ENCODE data around the gene TNFRSF19.

Gene TNFRSF19

GRCh38 chr13:23688336-23688735 is 118.1 kb downstream of the TNFRSF19 start:
- no peak overlapping the region for H3K27ac ChIP-seq (ENCODE audit: poor library complexity, severe bottlenecking)
- H3K4me3 ChIP-seq (ENCODE audit: severe bottlenecking) = no peak overlapping the region
- ATAC-seq (ENCODE audit: low read depth) (no peak), DNase-seq (ENCODE audit: low spot score) (no peak)
- H3K27me3 ChIP-seq (ENCODE audit: insufficient read depth, poor library complexity, severe bottlenecking) = no peaks in the 10 kb centered on the region
- H3K36me3 ChIP-seq (ENCODE audit: low read depth) = no peaks in the 10 kb centered on the region
- no peaks in the 10 kb centered on the region for H3K4me1 ChIP-seq (ENCODE audit: insufficient read depth, poor library complexity, severe bottlenecking)
- no peaks in the 10 kb centered on the region for H3K9me3 ChIP-seq (ENCODE audit: severe bottlenecking)
- TF ChIP-seq, protein P1, sequence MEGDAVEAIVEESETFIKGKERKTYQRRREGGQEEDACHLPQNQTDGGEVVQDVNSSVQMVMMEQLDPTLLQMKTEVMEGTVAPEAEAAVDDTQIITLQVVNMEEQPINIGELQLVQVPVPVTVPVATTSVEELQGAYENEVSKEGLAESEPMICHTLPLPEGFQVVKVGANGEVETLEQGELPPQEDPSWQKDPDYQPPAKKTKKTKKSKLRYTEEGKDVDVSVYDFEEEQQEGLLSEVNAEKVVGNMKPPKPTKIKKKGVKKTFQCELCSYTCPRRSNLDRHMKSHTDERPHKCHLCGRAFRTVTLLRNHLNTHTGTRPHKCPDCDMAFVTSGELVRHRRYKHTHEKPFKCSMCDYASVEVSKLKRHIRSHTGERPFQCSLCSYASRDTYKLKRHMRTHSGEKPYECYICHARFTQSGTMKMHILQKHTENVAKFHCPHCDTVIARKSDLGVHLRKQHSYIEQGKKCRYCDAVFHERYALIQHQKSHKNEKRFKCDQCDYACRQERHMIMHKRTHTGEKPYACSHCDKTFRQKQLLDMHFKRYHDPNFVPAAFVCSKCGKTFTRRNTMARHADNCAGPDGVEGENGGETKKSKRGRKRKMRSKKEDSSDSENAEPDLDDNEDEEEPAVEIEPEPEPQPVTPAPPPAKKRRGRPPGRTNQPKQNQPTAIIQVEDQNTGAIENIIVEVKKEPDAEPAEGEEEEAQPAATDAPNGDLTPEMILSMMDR (IDR thresholded peaks at IDR 0.05; ENCODE audit: poor library complexity, severe bottlenecking) = no peak

DNA sequence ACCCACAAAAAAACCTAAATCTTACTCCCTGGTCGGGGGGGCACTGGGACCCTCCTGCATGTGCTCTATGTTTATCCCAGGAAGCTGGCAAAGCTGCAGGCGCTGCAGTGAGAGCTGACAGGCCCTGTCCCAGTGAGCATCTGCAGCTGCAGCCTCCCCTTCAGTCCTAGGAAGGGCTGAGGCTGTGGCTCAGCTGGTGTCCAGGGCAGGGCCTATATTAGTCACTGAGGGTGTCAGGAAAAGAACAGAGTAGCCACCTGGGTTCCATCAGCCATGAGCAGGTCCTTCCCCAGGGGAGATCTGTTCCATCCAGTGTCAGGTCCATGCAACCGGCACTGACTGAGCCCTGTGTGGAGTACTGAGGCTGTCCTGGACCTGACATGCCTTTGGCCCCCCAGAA is 120.5 kb downstream of the TNFRSF19 start:
- ATAC-seq (ENCODE audit: low read depth) (no peak), DNase-seq (ENCODE audit: low spot score) (no peak)
- H3K4me1 ChIP-seq (ENCODE audit: insufficient read depth, poor library complexity, severe bottlenecking) = no peaks in the 10 kb centered on the region
- H3K27me3 ChIP-seq (ENCODE audit: insufficient read depth, poor library complexity, severe bottlenecking) = no peaks in the 10 kb centered on the region
- H3K4me3 ChIP-seq (ENCODE audit: severe bottlenecking) = no peak overlapping the region
- TF ChIP-seq, protein P1 (IDR thresholded peaks at IDR 0.05; ENCODE audit: poor library complexity, severe bottlenecking) = no peak
- no peaks in the 10 kb centered on the region for H3K9me3 ChIP-seq (ENCODE audit: severe bottlenecking)
- no peak overlapping the region for H3K27ac ChIP-seq (ENCODE audit: poor library complexity, severe bottlenecking)
- no peaks in the 10 kb centered on the region for H3K36me3 ChIP-seq (ENCODE audit: low read depth)

DNA sequence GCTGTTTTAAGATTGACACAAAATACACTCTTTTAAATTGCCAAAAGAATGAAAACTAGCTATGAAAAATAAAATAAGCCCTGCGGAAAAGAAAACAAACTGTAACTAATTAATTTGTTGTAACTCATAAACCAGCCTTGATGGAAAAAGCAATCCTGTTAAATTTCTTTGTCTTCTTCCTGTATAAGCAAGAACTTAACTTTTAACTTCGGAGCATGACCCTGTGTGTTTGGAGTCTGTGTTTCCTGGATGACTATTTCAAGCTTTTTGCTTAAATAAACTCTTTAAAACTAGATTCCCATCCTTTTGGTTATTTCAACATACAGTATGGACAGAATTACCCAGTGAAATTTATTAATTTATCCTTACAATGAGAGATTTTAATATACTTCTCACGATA is 122.6 kb downstream of the TNFRSF19 start:
- TF ChIP-seq, protein P1 (IDR thresholded peaks at IDR 0.05; ENCODE audit: poor library complexity, severe bottlenecking) = no peak
- no peak for ATAC-seq (ENCODE audit: low read depth)
- Histone ChIP-seq H3K4me3 (ENCODE audit: severe bottlenecking) (no peak overlapping the region), H3K4me1 (ENCODE audit: insufficient read depth, poor library complexity, severe bottlenecking) (no peaks in the 10 kb centered on the region), H3K27ac (ENCODE audit: poor library complexity, severe bottlenecking) (no peak overlapping the region), H3K27me3 (ENCODE audit: insufficient read depth, poor library complexity, severe bottlenecking) (no peaks in the 10 kb centered on the region), H3K9me3 (ENCODE audit: severe bottlenecking) (no peaks in the 10 kb centered on the region), H3K36me3 (ENCODE audit: low read depth) (no peaks in the 10 kb centered on the region)
- no peak for DNase-seq (ENCODE audit: low spot score)

GRCh38 chr13:23695196-23695595 is 125.0 kb downstream of the TNFRSF19 start:
- no peak overlapping the region for H3K4me3 ChIP-seq (ENCODE audit: severe bottlenecking)
- no peaks in the 10 kb centered on the region for H3K27me3 ChIP-seq (ENCODE audit: insufficient read depth, poor library complexity, severe bottlenecking)
- TF ChIP-seq, protein P1 (IDR thresholded peaks at IDR 0.05; ENCODE audit: poor library complexity, severe bottlenecking) = no peak
- H3K9me3 ChIP-seq (ENCODE audit: severe bottlenecking) = no peaks in the 10 kb centered on the region
- no peaks in the 10 kb centered on the region for H3K4me1 ChIP-seq (ENCODE audit: insufficient read depth, poor library complexity, severe bottlenecking)
- no peak for ATAC-seq (ENCODE audit: low read depth)
- H3K27ac ChIP-seq (ENCODE audit: poor library complexity, severe bottlenecking) = no peak overlapping the region
- DNase-seq (ENCODE audit: low spot score) = no peak
- no peaks in the 10 kb centered on the region for H3K36me3 ChIP-seq (ENCODE audit: low read depth)

DNA sequence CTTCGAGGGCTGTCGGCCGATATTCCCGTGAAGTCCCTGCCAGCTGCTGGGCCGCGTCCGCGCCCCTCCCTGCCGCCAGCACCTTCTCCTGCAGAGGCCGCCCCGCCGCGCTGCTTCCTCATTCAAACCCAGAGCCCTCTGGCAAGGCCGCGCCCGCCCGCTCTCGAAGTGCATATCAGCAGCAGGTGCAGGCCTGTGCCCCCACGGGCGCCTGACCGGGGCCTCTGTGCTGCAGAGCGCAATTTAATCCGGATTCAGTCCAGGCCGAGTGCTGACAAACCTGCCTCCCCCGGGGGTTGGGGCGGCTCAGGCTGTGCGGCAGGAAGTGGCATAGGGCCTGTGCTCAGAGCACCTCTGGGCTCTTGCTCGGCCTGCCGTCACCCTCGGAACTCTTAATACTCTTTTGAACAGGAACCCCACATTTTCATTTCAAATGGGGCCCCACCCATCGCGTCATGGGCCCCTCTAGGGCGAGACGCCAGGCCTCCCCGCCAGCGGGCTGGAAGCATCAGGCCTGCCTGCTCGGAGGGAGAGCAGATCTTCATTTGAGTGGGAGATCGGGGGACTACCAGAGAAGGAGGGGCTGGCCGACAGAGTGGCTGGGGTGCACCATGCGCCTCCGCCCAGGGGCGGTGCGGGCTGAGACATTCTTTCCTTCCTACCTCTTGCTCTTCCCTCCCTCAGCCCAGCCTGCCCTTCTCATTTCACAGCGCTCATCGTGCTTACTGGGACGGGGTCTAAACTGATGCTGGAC is 125.7 kb downstream of the TNFRSF19 start:
- no peaks in the 10 kb centered on the region for H3K36me3 ChIP-seq (ENCODE audit: low read depth)
- no peaks in the 10 kb centered on the region for H3K9me3 ChIP-seq (ENCODE audit: severe bottlenecking)
- H3K4me1 ChIP-seq (ENCODE audit: insufficient read depth, poor library complexity, severe bottlenecking) = no peaks in the 10 kb centered on the region
- TF ChIP-seq, protein P1 (IDR thresholded peaks at IDR 0.05; ENCODE audit: poor library complexity, severe bottlenecking) = no peak
- no peak for ATAC-seq (ENCODE audit: low read depth)
- no peak for DNase-seq (ENCODE audit: low spot score)
- no peak overlapping the region for H3K27ac ChIP-seq (ENCODE audit: poor library complexity, severe bottlenecking)
- no peaks in the 10 kb centered on the region for H3K27me3 ChIP-seq (ENCODE audit: insufficient read depth, poor library complexity, severe bottlenecking)
- no peak overlapping the region for H3K4me3 ChIP-seq (ENCODE audit: severe bottlenecking)
